T-helper 17 cell (primary cell): ENCODE results near the gene ZNF415. TPM values are rescaled to one million over a fixed set of nuclear protein-coding genes. Genes with fewer than 3 reads are reported as not detected.

Experiments used
- ATAC-seq: fragments of 150-1000 bp; cut with Tn5 transposase; 2 replicates; pipeline ENCODE4 v1.10.0; 2021; ENCODE audit warnings: mild to moderate bottlenecking, moderate library complexity
- DNase-seq, 3 donors: peaks; one replicate each; pipeline versions ENCODE4 v3.0.0 to v3.0.0-alpha.2; 2020 to 2021
- H3K9me3 ChIP-seq: one replicate; pipeline ENCODE4 v1.7.0; 2013; ENCODE audit warnings: low read length, mild to moderate bottlenecking; ENCODE audit not compliant: control insufficient read depth, poor library complexity, severe bottlenecking
- H3K27ac Mint-ChIP-seq: one replicate; pipeline ENCODE4 v1.8.0; 2022; ENCODE audit warnings: mild to moderate bottlenecking, moderate library complexity, mixed read lengths
- H3K27me3 Mint-ChIP-seq: one replicate; pipeline ENCODE4 v1.8.0; 2022; ENCODE audit warnings: mixed read lengths
- H3K36me3 Mint-ChIP-seq: one replicate; pipeline ENCODE4 v1.8.0; 2022; ENCODE audit warnings: low read depth, mixed read lengths
- H3K4me1 Mint-ChIP-seq: one replicate; pipeline ENCODE4 v1.8.0; 2022; ENCODE audit warnings: mild to moderate bottlenecking, mixed read lengths
- H3K4me3 Mint-ChIP-seq: one replicate; pipeline ENCODE4 v1.8.0; 2022; ENCODE audit warnings: mild to moderate bottlenecking, moderate library complexity, mixed read lengths
- total RNA-seq, 4 donors: library from RNA in 2 of 4; stranded (reverse) in 2 of 4; gene quantifications; one replicate each; pipeline ENCODE4 v1.2.3 and lab custom pipeline; 2022 to 2026

Gene ZNF415
- total RNA-seq, 2 donors from 2014 or later = 0.62 TPM; not detected in 1

- no peaks in the 10 kb centered on the region for H3K27me3 Mint-ChIP-seq
- H3K36me3 Mint-ChIP-seq = no peaks in the 10 kb centered on the region
- ATAC-seq (no peak), DNase-seq (no peak)
- H3K9me3 ChIP-seq = peaks cover 13% of the 10 kb centered on the region
- H3K4me3 Mint-ChIP-seq = no peak overlapping the region
- no peaks in the 10 kb centered on the region for H3K4me1 Mint-ChIP-seq
- H3K27ac Mint-ChIP-seq = no peak overlapping the region
Observed at GRCh38 chr19:53057904-53058580, 74.7 kb downstream of the ZNF415 start.

Other genes starting within 250 kb of the ZNF415 start
- 1 to 10 TPM; 4.0 to 5.1 TPM for gene ZNF320, start 235.3 kb downstream of the ZNF415 start, total RNA-seq
- 1 to 10 TPM; 3.7 to 4.4 TPM for gene ZNF888, start 209.5 kb downstream of the ZNF415 start, total RNA-seq
- 1 to 10 TPM; 3.5 to 4.8 TPM for gene ZNF816, start 170.0 kb downstream of the ZNF415 start, total RNA-seq
- not detected for gene ERVV-1, start 119.0 kb downstream of the ZNF415 start, total RNA-seq
- gene ERVV-2, start 88.2 kb downstream of the ZNF415 start, total RNA-seq = not detected
- 10 to 100 TPM; 31.2 to 34.1 TPM for gene ZNF160, start 29.5 kb downstream of the ZNF415 start, total RNA-seq
- 1 to 10 TPM; 1.8 to 1.9 TPM for gene ZNF347, start 26.1 kb upstream of the ZNF415 start, total RNA-seq
- 1 to 10 TPM in 1 of 2 donors, under 1 TPM in 1; 0.78 to 2.4 TPM for gene ZNF665, start 60.4 kb upstream of the ZNF415 start, total RNA-seq
- gene ZNF677, start 122.0 kb upstream of the ZNF415 start, total RNA-seq = 1 to 10 TPM in 1 of 2 donors, under 1 TPM in 1; 0.94 to 5.7 TPM
- gene VN1R2, start 125.4 kb upstream of the ZNF415 start, total RNA-seq = not detected
- not detected for gene VN1R4, start 134.8 kb upstream of the ZNF415 start, total RNA-seq
- 1 to 10 TPM; 6.5 to 6.9 TPM for gene ZNF845, start 200.8 kb upstream of the ZNF415 start, total RNA-seq
- gene ZNF525, start 232.8 kb upstream of the ZNF415 start, total RNA-seq = 10 to 100 TPM; 11.1 to 14.3 TPM